ENCODE results near the gene TOE1.

DNA sequence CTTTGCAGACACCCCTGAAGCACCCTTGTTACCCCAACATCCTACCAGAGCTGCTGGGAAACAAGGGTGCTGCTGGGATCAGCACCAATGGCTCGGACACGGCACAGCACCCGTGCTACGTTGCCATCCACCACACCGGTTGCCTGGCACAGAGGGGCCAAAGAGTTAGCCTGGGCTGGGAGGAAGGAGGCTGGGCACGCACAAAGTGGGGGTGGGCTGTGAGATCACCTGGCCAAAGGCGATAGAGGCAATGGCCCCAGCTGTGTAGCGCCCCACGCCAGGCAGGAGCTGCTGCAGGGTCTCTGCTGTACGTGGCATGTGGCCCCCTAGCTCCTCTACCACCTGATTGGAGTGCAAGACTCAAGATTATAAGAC lies 7.6 kb upstream of the TOE1 start:
- TF ChIP-seq, protein P1, sequence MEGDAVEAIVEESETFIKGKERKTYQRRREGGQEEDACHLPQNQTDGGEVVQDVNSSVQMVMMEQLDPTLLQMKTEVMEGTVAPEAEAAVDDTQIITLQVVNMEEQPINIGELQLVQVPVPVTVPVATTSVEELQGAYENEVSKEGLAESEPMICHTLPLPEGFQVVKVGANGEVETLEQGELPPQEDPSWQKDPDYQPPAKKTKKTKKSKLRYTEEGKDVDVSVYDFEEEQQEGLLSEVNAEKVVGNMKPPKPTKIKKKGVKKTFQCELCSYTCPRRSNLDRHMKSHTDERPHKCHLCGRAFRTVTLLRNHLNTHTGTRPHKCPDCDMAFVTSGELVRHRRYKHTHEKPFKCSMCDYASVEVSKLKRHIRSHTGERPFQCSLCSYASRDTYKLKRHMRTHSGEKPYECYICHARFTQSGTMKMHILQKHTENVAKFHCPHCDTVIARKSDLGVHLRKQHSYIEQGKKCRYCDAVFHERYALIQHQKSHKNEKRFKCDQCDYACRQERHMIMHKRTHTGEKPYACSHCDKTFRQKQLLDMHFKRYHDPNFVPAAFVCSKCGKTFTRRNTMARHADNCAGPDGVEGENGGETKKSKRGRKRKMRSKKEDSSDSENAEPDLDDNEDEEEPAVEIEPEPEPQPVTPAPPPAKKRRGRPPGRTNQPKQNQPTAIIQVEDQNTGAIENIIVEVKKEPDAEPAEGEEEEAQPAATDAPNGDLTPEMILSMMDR (IDR thresholded peaks at IDR 0.05; ENCODE audit: insufficient read depth, low read depth, low read length): no peak
- TF ChIP-seq EZH2 (IDR thresholded peaks at IDR 0.05; ENCODE audit: insufficient read depth, low read length): no peak
